H9 (cell line): ENCODE results near the gene RHOC. TPM values are rescaled to one million over a fixed set of nuclear protein-coding genes. Genes with fewer than 3 reads are reported as not detected.

Experiments used
- DNase-seq: peaks from one replicate; pipeline ENCODE4 v3.0.0-alpha.2; 2017
- H2AFZ ChIP-seq: one replicate; pipeline ENCODE4 v1.6.1; 2013; ENCODE audit warnings: mild to moderate bottlenecking, low read length, control low read depth, moderate library complexity
- H2AK5ac ChIP-seq: 2 replicates; pipeline ENCODE4 v1.6.1; 2013; ENCODE audit warnings: low read length, control low read depth, mixed read lengths; ENCODE audit not compliant: insufficient read length
- H2BK120ac ChIP-seq: one replicate; pipeline ENCODE4 v1.6.1; 2013; ENCODE audit warnings: low read depth, mild to moderate bottlenecking, low read length, control low read depth, inconsistent platforms; ENCODE audit not compliant: poor library complexity, severe bottlenecking
- H2BK12ac ChIP-seq: 2 replicates; pipeline ENCODE4 v1.6.1; 2013; ENCODE audit warnings: low read length, control low read depth, mixed read lengths, low read depth; ENCODE audit not compliant: insufficient read length
- H2BK15ac ChIP-seq: 2 replicates; pipeline ENCODE4 v1.6.1; 2013; ENCODE audit warnings: low read depth, low read length, control low read depth
- H2BK20ac ChIP-seq: one replicate; pipeline ENCODE4 v1.6.1; 2013; ENCODE audit warnings: low read depth, mild to moderate bottlenecking, low read length, control low read depth, inconsistent platforms; ENCODE audit not compliant: poor library complexity, severe bottlenecking
- H2BK5ac ChIP-seq: 2 replicates; pipeline ENCODE4 v1.6.1; 2013; ENCODE audit warnings: low read length, control low read depth, mixed read lengths; ENCODE audit not compliant: insufficient read length
- H3K14ac ChIP-seq: 2 replicates; pipeline ENCODE4 v1.6.1; 2013; ENCODE audit warnings: low read length, control low read depth; ENCODE audit not compliant: insufficient read depth
- H3K18ac ChIP-seq: 2 replicates; pipeline ENCODE4 v1.6.1; 2013; ENCODE audit warnings: low read depth, mild to moderate bottlenecking, mixed read lengths, low read length, control low read depth; ENCODE audit not compliant: insufficient read length
- H3K23ac ChIP-seq: 2 replicates; pipeline ENCODE4 v1.6.1; 2013; ENCODE audit warnings: low read length, control low read depth, mixed read lengths, low read depth; ENCODE audit not compliant: insufficient read length
- H3K23me2 ChIP-seq: 2 replicates; pipeline ENCODE4 v1.6.1; 2013; ENCODE audit warnings: low read depth, mild to moderate bottlenecking, mixed read lengths, low read length, control low read depth; ENCODE audit not compliant: insufficient read length, poor library complexity, severe bottlenecking
- H3K27ac ChIP-seq: 2 replicates; pipeline ENCODE4 v1.5.1; 2013; ENCODE audit warnings: low read length, control low read depth, mixed read lengths, low read depth; ENCODE audit not compliant: insufficient read length
- H3K27me3 ChIP-seq: 2 replicates; pipeline ENCODE4 v1.6.1; 2013; ENCODE audit warnings: low read length, control low read depth, inconsistent platforms; ENCODE audit not compliant: insufficient read depth
- H3K4ac ChIP-seq: 2 replicates; pipeline ENCODE4 v1.6.1; 2013; ENCODE audit warnings: low read depth, mild to moderate bottlenecking, control low read depth, inconsistent platforms, low read length, moderate library complexity
- H3K4me1 ChIP-seq: 2 replicates; pipeline ENCODE4 v1.6.1; 2013; ENCODE audit warnings: low read length, control low read depth, inconsistent platforms; ENCODE audit not compliant: insufficient read depth
- H3K4me2 ChIP-seq: 2 replicates; pipeline ENCODE4 v1.6.1; 2013; ENCODE audit warnings: low read length, control low read depth, mixed read lengths; ENCODE audit not compliant: insufficient read length, insufficient read depth
- H3K56ac ChIP-seq: 2 replicates; pipeline ENCODE4 v1.6.1; 2013; ENCODE audit warnings: low read depth, mild to moderate bottlenecking, mixed read lengths, low read length, control low read depth; ENCODE audit not compliant: insufficient read length
- H3K79me1 ChIP-seq: 2 replicates; pipeline ENCODE4 v1.6.1; 2013; ENCODE audit warnings: low read depth, mild to moderate bottlenecking, moderate library complexity, low read length, control low read depth, inconsistent platforms; ENCODE audit not compliant: insufficient read depth, poor library complexity, severe bottlenecking
- H3K79me2 ChIP-seq: 2 replicates; pipeline ENCODE4 v1.6.1; 2013; ENCODE audit warnings: low read length, control low read depth, inconsistent platforms; ENCODE audit not compliant: insufficient read depth
- H3K9ac ChIP-seq: 2 replicates; pipeline ENCODE4 v1.6.1; 2013; ENCODE audit warnings: low read length, control low read depth, mixed read lengths; ENCODE audit not compliant: insufficient read length; ENCODE audit errors: extremely low read depth
- H3K9me3 ChIP-seq: one replicate; pipeline ENCODE4 v1.6.1; 2013; ENCODE audit warnings: low read depth, low read length, inconsistent platforms; ENCODE audit not compliant: control insufficient read depth
- H3T11ph ChIP-seq: one replicate; pipeline ENCODE4 v1.6.1; 2013; ENCODE audit warnings: mild to moderate bottlenecking, low read length, control low read depth, inconsistent platforms
- H4K20me1 ChIP-seq: one replicate; pipeline ENCODE4 v1.6.1; 2013; ENCODE audit not compliant: control insufficient read depth, insufficient read length, insufficient read depth
- H4K5ac ChIP-seq: 2 replicates; pipeline ENCODE4 v1.6.1; 2013; ENCODE audit warnings: low read depth, mild to moderate bottlenecking, mixed read lengths, low read length, control low read depth; ENCODE audit not compliant: insufficient read length
- H4K8ac ChIP-seq: replicated peaks from 2 replicates; pipeline ENCODE4 v1.6.1; 2013; ENCODE audit warnings: low read length, control low read depth, mixed read lengths, low read depth; ENCODE audit not compliant: insufficient read length
- H4K91ac ChIP-seq: 2 replicates; pipeline ENCODE4 v1.6.1; 2013; ENCODE audit warnings: low read depth, mild to moderate bottlenecking, moderate library complexity, mixed read lengths, low read length, control low read depth; ENCODE audit not compliant: insufficient read length
- H3K27ac Mint-ChIP-seq, 3 experiments: 2 replicates in 2 of 3; 3 replicates in 1 of 3; pipeline ENCODE4 v1.8.0; 2020 to 2021; ENCODE audit warnings: mixed read lengths in 3 of 3, mild to moderate bottlenecking in 1 of 3, moderate library complexity in 1 of 3
- H3K27me3 Mint-ChIP-seq: 2 replicates; pipeline ENCODE4 v1.8.0; 2021; ENCODE audit warnings: low read depth, mild to moderate bottlenecking, moderate library complexity, mixed read lengths
- H3K36me3 Mint-ChIP-seq, 3 experiments: 2 replicates in 2 of 3; 3 replicates in 1 of 3; pipeline ENCODE4 v1.8.0; 2020 to 2021; ENCODE audit warnings: low read depth in 3 of 3, mixed read lengths in 3 of 3; ENCODE audit not compliant: insufficient read depth in 1 of 3
- H3K4me1 Mint-ChIP-seq, 2 experiments: 2 replicates each; pipeline ENCODE4 v1.8.0; 2020; ENCODE audit warnings: mixed read lengths in 2 of 2
- H3K4me3 Mint-ChIP-seq, 2 experiments: 2 replicates in 1 of 2; 3 replicates in 1 of 2; pipeline ENCODE4 v1.8.0; 2020 to 2021; ENCODE audit warnings: mild to moderate bottlenecking in 2 of 2, mixed read lengths in 2 of 2, moderate library complexity in 1 of 2
- H3K9me3 Mint-ChIP-seq, 2 experiments: 2 replicates in 1 of 2; 3 replicates in 1 of 2; pipeline ENCODE4 v1.8.0; 2020; ENCODE audit warnings: mild to moderate bottlenecking in 2 of 2, mixed read lengths in 2 of 2, moderate library complexity in 1 of 2
- WGBS: extraction: QIAGEN DNeasy Blood & Tissue Kit; methylation state at CpG from one replicate; pipeline ENCODE4 v1.1.7; 2013; ENCODE audit warnings: missing lambda C conversion rate, low lambda C conversion rate, mixed read lengths; ENCODE audit not compliant: insufficient read length; ENCODE audit errors: extremely low coverage; 5-methylcytosine and 5-hydroxymethylcytosine counted together
- total RNA-seq: library from RNA; stranded (reverse); gene quantifications from 2 replicates; pipeline ENCODE4 v1.2.1, GENCODE V29; 2021
- TF ChIP-seq, protein P1 (sequence below): fragments of 200-600 bp; sonication (generic); conservative IDR thresholded peaks from 3 replicates; pipeline ENCODE4 v1.8.0; 2021; ENCODE audit warnings: antibody characterized with exemption, mild to moderate bottlenecking

Gene RHOC
- total RNA-seq, 1 experiment from 2014 or later: 68.9 TPM

DNA sequence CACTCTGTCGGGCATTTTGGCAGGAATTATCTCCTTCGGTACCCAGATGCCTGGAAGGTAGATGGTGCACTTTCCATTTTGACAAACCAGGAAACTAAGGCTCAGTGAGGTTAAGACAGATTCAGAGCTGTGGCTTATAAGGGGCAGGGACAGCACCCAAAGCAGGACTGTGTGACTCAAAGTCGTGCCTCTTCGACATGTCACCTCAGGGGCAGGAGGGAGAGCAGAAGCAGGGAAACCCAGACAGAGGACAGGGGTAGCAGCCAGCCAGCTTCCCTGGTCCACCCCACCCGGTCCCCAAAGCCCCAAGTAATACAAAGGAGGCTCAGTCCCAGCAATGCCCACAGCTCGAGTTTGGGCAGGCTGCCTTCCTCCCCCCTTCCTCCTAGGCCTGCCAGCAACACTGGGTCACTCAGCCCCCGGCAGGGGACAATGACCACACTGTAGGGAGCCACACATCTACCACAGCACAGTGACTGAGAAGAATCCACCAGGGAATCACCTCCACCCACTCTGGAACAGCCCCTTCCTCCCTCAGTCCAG lies 2.5 kb downstream of the RHOC start:
- Histone ChIP-seq H3K18ac (no peak overlapping the region), H3K79me1 (no peaks in the 10 kb centered on the region), H2BK20ac (no peak overlapping the region), H3K56ac (no peak overlapping the region), H4K91ac (no peak overlapping the region), H2BK12ac (no peak overlapping the region), H2BK15ac (no peak overlapping the region), H3K4ac (no peak overlapping the region), H2AK5ac (no peak overlapping the region), H3K23me2 (peaks cover 13% of the 10 kb centered on the region), H4K8ac (no peak overlapping the region), H3K23ac (no peak overlapping the region), H3K14ac (no peak overlapping the region), H3K79me2 (no peaks in the 10 kb centered on the region), H3T11ph (no peak overlapping the region), H2BK5ac (no peak overlapping the region), H4K5ac (no peak overlapping the region), H3K27ac (no peak overlapping the region), H2BK120ac (no peak overlapping the region), H3K27me3 (peaks cover 6% of the 10 kb centered on the region; the same call in 1 of the 2 replicates), H3K9me3 (no peaks in the 10 kb centered on the region), H4K20me1 (peaks cover 2% of the 10 kb centered on the region), H2AFZ (no peak overlapping the region), H3K4me1 (peaks cover 16% of the 10 kb centered on the region), H3K9ac (no peak overlapping the region), H3K4me2 (peak overlapping the region; percentile 66)
- Mint-ChIP-seq H3K36me3 (peaks cover 16 to 41% (median 35%) of the 10 kb centered on the region in 3 experiments; a peak in 6 of 7 replicates), H3K4me3 (peak overlapping the region; percentile 72 to 84), H3K4me1 (peaks cover 68 to 76% of the 10 kb centered on the region in 2 experiments), H3K27me3 (peaks cover 61% of the 10 kb centered on the region), H3K27ac (peak overlapping the region in 1 of 3 experiments; percentile 88; a peak in 2 of 7 replicates), H3K9me3 (no peaks in the 10 kb centered on the region; a peak in 1 of 5 replicates)
- WGBS: no CpG with 5 or more reads among the region's 7 CpGs
- DNase-seq: no peak
- TF ChIP-seq, protein P1, sequence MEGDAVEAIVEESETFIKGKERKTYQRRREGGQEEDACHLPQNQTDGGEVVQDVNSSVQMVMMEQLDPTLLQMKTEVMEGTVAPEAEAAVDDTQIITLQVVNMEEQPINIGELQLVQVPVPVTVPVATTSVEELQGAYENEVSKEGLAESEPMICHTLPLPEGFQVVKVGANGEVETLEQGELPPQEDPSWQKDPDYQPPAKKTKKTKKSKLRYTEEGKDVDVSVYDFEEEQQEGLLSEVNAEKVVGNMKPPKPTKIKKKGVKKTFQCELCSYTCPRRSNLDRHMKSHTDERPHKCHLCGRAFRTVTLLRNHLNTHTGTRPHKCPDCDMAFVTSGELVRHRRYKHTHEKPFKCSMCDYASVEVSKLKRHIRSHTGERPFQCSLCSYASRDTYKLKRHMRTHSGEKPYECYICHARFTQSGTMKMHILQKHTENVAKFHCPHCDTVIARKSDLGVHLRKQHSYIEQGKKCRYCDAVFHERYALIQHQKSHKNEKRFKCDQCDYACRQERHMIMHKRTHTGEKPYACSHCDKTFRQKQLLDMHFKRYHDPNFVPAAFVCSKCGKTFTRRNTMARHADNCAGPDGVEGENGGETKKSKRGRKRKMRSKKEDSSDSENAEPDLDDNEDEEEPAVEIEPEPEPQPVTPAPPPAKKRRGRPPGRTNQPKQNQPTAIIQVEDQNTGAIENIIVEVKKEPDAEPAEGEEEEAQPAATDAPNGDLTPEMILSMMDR: no peak
